Ovary (tissue), 9 donors: ENCODE data around the gene TRPV4. TPM values are rescaled to one million over a fixed set of nuclear protein-coding genes. Genes with fewer than 3 reads are reported as not detected.
A peak's percentile ranks its signal among the peaks of the same experiment; 100 is the strongest.

ENCODE experiments used
- DNase-seq, 5 donors: peaks; one replicate each; pipeline ENCODE4 v3.0.0-alpha.2; 2019 to 2020
- H3K27ac ChIP-seq, 2 donors: fragments of 200-600 bp; one replicate each; pipeline versions ENCODE4 v1.5.1 to v1.8.0; 2019 to 2022
- H3K27me3 ChIP-seq: fragments of 200-600 bp; one replicate; pipeline ENCODE4 v1.8.0; 2022
- H3K36me3 ChIP-seq: fragments of 200-600 bp; sonication (generic); one replicate; pipeline ENCODE4 v1.5.1; 2019
- H3K4me1 ChIP-seq: one replicate; pipeline ENCODE4 v1.8.1; 2013; ENCODE audit warnings: mild to moderate bottlenecking, moderate library complexity; ENCODE audit not compliant: insufficient read depth
- H3K4me3 ChIP-seq: fragments of 200-600 bp; sonication (generic); one replicate; pipeline ENCODE4 v1.5.1; 2017
- H3K9me3 ChIP-seq, 2 donors: fragments of 200-600 bp in 1 of 2; sonication (generic) in 1 of 2; one replicate each; pipeline versions ENCODE4 v1.5.1 to v1.8.1; 2013 to 2019; ENCODE audit warnings: mild to moderate bottlenecking in 1 of 2, moderate library complexity in 1 of 2
- CTCF ChIP-seq, 3 donors: fragments of 450-650 bp in 2 of 3; fragments of 200-600 bp in 1 of 3; IDR thresholded peaks; one replicate each; pipeline versions ENCODE4 v1.5.1 to v1.8.0; 2016 to 2022; ENCODE audit warnings: antibody characterized with exemption in 3 of 3, mild to moderate bottlenecking in 1 of 3
- EP300 ChIP-seq: sonication (generic); formaldehyde crosslinking; IDR thresholded peaks from one replicate; pipeline ENCODE4 v1.6.1; 2017; ENCODE audit warnings: antibody characterized with exemption
- POLR2A ChIP-seq: fragments of 450-650 bp; IDR thresholded peaks from one replicate; pipeline ENCODE4 v1.6.1; 2017; ENCODE audit warnings: antibody characterized with exemption, mild to moderate bottlenecking, moderate library complexity
- WGBS, 3 donors: extraction: QIAGEN DNeasy Blood & Tissue Kit in 1 of 3; methylation state at CpG; one replicate each; pipeline versions ENCODE4 v1.1.5 to v1.1.7; 2013 to 2017; 5-methylcytosine and 5-hydroxymethylcytosine counted together
- intact Hi-C, 4 donors: fragments of 100-400 bp; cut with DNase I; formaldehyde crosslinking; loops; one replicate each; pipeline versions ENCODE4 v1.11.0 to v1.15.1; 2022 to 2023
- polyA plus RNA-seq, 2 donors: library from polyadenylated mRNA; stranded (reverse); fragments of 200-250 nt in 1 of 2; fragments of 350-450 nt in 1 of 2; fragmentation: Illumina TruSeq in 1 of 2; extraction: RNeasy Lipid Tissue Mini Kit (QIAGEN cat#74804) in 1 of 2; gene quantifications; one replicate each; pipeline ENCODE4 v1.2.3, GENCODE V29; 2013 to 2014
- total RNA-seq, 7 donors: library from RNA; depleted of rRNA in 2 of 7; stranded (reverse); fragments of >200 nt in 2 of 7; fragmentation: NEBNext Ultra II Directional in 3 of 7; extraction: Animal tissue kit (Norgen Biotek cat#: 25700) in 3 of 7; gene quantifications; one replicate each; pipeline versions ENCODE4 v1.1.0 to v1.2.4, GENCODE V29; 2016 to 2023
- donor health status: DM: no; HTN: no; CAD: no; lungs with moderate emphysema.
- donor health status: DM: no; HTN: no; CAD: no.
- donor health status: Bipolar disorder and iron deficiency.
- donor health status: DM: yes; HTN: yes; CAD: no.
- donor health status: DM: no; HTN: no; CAD: no.
- donor health status: DM: yes; HTN: yes; CAD: no.

The TRPV4 gene
- total and polyA plus RNA-seq, 9 donors = 0.12 to 2.4 (median 0.49) TPM; not detected in 1

DNA sequence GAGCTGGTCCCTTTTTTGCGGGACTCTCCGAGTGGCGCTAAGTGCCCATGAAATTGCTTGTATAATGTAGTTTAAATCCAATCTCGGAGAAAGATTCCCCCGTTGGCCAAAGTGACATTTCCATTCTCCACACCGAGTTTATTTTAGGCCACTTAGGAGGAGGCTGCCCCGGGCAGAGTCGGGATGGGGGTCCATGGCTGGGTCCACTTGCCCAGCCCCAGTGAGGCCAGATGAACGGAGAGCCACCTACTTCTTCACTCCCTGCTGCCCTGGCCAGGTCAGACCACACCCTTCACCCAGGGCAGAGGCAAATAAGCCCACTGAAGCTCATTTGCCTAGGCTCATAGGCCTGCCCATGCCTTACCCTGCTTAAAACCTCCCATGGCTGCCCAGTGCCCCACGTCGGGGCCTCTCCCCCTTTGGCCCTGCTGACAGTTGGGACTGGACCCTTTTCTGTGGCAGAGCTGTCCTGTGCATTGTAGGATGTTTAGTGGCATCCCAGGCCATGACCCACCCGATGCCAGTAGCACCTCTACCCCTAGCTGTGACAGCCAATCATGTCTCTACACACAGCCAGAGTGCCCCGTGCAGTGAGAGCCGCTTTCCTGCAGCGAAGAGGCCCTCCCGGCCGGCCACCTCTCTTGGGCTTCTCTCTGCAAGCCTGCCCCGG is 68.3 kb downstream of the TRPV4 start:
- WGBS, 3 donors = 85 to 89% (median 89%) methylated on average over 18 of the region's 18 CpGs
- no peak overlapping the region for H3K4me3 ChIP-seq
- H3K27ac ChIP-seq = no peak overlapping the region
- H3K9me3 ChIP-seq = no peaks in the 10 kb centered on the region
- DNase-seq = peak in 4 of 5 donors; percentile 10 to 23 (median 14)
- H3K27me3 ChIP-seq = no peaks in the 10 kb centered on the region
- TF ChIP-seq POLR2A (no peak), EP300 (no peak), CTCF (IDR thresholded peaks at IDR 0.05) (no peak)
- no peaks in the 10 kb centered on the region for H3K36me3 ChIP-seq
- H3K4me1 ChIP-seq = peaks cover 14% of the 10 kb centered on the region
- intact Hi-C loops = loop anchor here in 1 of 4 donors (10.0 kb wide), 1 partner anchor 250 kb away; no protein-coding TSS in a partner anchor

DNA sequence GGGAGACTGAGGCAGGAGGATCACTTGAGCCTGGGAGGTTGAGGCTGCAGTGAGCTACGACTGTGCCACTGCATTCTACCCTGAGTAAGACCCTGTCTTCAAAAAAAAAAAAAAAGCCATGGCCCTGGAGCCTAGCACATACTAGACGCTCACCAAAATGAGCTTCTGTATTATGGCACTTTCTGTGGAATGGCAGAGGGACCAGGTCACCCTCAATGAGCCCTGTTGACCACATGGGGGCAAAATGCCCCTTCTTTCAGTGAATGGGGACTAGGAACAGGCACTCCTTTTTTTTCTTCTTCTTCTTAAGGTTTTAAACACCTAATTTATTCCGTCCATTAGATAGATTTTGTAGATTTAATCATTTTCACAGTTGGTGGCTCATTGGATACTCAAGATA is 69.1 kb downstream of the TRPV4 start:
- H3K4me1 ChIP-seq = peaks cover 16% of the 10 kb centered on the region
- no peak overlapping the region for H3K4me3 ChIP-seq
- no peak overlapping the region for H3K27ac ChIP-seq
- H3K9me3 ChIP-seq = no peaks in the 10 kb centered on the region
- peak in 1 of 5 donors; percentile 9 for DNase-seq
- TF ChIP-seq EP300 = no peak
- TF ChIP-seq CTCF (IDR thresholded peaks at IDR 0.05) = no peak
- no peak for TF ChIP-seq POLR2A
- H3K36me3 ChIP-seq = no peaks in the 10 kb centered on the region
- no peaks in the 10 kb centered on the region for H3K27me3 ChIP-seq
- 91 to 95% (median 94%) methylated on average over 3 of the region's 3 CpGs for WGBS, 3 donors
- intact Hi-C loops = loop anchor here in 1 of 4 donors (10.0 kb wide), 1 partner anchor 249 kb away; no protein-coding TSS in a partner anchor

DNA sequence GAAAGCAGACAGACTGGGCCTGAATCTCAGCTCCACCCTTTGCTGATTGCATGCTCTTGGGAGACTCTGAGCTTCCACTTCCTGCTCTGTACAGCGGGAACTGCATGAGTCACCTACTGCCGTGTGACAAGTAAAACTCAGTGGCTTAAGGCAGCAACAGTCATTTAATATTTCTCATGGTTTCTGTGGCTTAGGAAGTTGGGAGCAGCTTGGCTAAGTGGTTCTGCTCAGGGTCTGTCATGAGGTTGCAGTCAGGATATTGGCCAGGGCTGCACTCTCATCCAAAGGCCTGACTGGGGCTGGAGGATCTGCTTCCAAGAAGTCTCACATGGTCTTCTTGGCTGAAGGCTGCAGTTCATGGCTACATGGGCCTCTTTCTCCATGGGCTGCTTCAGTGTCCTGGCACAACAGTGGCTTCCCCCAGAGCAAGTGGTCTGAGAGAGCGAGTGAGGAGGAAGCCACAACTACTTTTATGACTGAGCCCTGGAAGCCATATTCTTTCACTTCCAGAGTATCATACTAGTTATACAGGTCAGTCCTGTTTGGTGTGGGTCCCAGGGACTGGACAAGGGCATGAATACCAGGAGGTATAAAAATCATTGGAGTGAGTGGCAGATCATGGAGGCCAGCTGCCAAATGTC is 69.9 kb downstream of the TRPV4 start:
- intact Hi-C loops = loop anchor here in 1 of 4 donors (10.0 kb wide), 1 partner anchor 249 kb away; no protein-coding TSS in a partner anchor

More for the DNA sequence above, 69.9 kb downstream of the TRPV4 start:
- peaks cover 19% of the 10 kb centered on the region for H3K4me1 ChIP-seq
- TF ChIP-seq POLR2A (no peak), CTCF (IDR thresholded peaks at IDR 0.05) (no peak), EP300 (no peak)
- no peak overlapping the region for H3K4me3 ChIP-seq
- no peak overlapping the region for H3K27ac ChIP-seq
- no peaks in the 10 kb centered on the region for H3K36me3 ChIP-seq
- 94 to 95% (median 94%) methylated on average over 3 of the region's 3 CpGs for WGBS, 3 donors
- H3K9me3 ChIP-seq = no peaks in the 10 kb centered on the region
- peak in 2 of 5 donors; percentile 2 to 8 for DNase-seq
- no peaks in the 10 kb centered on the region for H3K27me3 ChIP-seq
